ENCODE measurements around the gene LRRTM3.

Gene LRRTM3

DNA sequence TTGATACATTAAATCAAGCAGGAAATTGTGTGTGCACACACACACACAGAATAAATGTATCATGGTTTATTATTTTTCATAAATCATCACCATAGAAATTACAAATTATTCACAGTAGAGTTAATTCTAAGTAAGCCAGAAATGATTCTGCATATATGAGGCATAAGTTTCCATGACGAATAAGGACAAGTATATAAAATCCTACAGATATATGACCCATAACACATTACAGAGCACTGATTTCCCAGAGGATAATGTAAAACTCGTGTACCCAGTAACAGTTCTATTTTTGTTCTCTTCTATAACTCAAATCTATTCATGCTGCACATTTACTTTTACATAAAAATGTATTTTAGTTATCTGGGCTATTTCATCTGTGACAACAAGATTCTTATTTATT, 169.7 kb downstream of the LRRTM3 start:
- Histone ChIP-seq H3K27ac (ENCODE audit: poor library complexity, severe bottlenecking) (no peak overlapping the region), H3K4me3 (ENCODE audit: severe bottlenecking) (no peak overlapping the region), H3K9me3 (ENCODE audit: severe bottlenecking) (peaks cover 2% of the 10 kb centered on the region), H3K36me3 (ENCODE audit: low read depth) (no peaks in the 10 kb centered on the region), H3K4me1 (ENCODE audit: insufficient read depth, poor library complexity, severe bottlenecking) (no peaks in the 10 kb centered on the region), H3K27me3 (ENCODE audit: insufficient read depth, poor library complexity, severe bottlenecking) (peaks cover 46% of the 10 kb centered on the region)
- no peak for ATAC-seq (ENCODE audit: low read depth)
- TF ChIP-seq, protein P1, sequence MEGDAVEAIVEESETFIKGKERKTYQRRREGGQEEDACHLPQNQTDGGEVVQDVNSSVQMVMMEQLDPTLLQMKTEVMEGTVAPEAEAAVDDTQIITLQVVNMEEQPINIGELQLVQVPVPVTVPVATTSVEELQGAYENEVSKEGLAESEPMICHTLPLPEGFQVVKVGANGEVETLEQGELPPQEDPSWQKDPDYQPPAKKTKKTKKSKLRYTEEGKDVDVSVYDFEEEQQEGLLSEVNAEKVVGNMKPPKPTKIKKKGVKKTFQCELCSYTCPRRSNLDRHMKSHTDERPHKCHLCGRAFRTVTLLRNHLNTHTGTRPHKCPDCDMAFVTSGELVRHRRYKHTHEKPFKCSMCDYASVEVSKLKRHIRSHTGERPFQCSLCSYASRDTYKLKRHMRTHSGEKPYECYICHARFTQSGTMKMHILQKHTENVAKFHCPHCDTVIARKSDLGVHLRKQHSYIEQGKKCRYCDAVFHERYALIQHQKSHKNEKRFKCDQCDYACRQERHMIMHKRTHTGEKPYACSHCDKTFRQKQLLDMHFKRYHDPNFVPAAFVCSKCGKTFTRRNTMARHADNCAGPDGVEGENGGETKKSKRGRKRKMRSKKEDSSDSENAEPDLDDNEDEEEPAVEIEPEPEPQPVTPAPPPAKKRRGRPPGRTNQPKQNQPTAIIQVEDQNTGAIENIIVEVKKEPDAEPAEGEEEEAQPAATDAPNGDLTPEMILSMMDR (IDR thresholded peaks at IDR 0.05; ENCODE audit: poor library complexity, severe bottlenecking): no peak
- DNase-seq (ENCODE audit: low spot score): no peak

DNA sequence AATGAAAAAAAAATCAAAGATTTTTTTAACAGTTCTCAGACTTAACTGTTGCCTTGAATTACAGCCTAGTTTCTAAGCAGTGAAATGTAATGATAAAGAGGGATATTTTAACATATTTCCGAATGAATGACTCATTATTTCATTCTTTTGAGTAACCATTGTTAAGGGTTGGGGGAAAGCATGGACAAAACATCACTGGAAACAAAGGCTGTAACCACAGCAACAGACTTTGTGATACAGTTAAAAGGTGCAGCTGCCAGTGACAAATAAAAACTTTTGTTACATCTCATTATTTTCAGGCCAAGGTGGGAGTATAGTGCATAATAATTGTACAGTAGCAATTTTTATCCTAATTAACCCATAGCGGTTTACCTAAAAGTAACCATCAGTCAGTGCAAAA, 172.6 kb downstream of the LRRTM3 start:
- no peak for ATAC-seq (ENCODE audit: low read depth)
- H3K9me3 ChIP-seq (ENCODE audit: severe bottlenecking): peaks cover 2% of the 10 kb centered on the region
- peaks cover 34% of the 10 kb centered on the region for H3K27me3 ChIP-seq (ENCODE audit: insufficient read depth, poor library complexity, severe bottlenecking)
- H3K4me1 ChIP-seq (ENCODE audit: insufficient read depth, poor library complexity, severe bottlenecking): no peaks in the 10 kb centered on the region
- TF ChIP-seq, protein P1 (IDR thresholded peaks at IDR 0.05; ENCODE audit: poor library complexity, severe bottlenecking): no peak
- H3K4me3 ChIP-seq (ENCODE audit: severe bottlenecking): no peak overlapping the region
- no peak for DNase-seq (ENCODE audit: low spot score)
- H3K36me3 ChIP-seq (ENCODE audit: low read depth): no peaks in the 10 kb centered on the region
- H3K27ac ChIP-seq (ENCODE audit: poor library complexity, severe bottlenecking): no peak overlapping the region

DNA sequence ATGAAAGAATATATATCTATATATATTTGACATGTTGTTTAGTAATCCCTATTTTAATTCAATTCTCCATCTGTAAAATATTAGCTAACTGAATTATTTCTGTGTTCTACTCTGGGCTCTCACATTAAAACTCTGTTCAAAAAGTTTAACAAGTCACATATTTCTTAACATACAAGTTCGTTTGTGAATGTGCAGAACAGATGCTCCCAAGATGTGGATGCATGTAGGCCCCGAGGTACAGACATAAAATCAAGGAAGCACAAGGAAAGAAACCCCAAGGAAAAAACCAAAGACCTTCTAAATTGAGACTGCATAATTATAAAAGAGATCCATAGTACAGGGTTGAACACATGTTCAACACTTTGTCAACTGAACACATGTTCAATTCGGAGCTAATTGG, 175.1 kb downstream of the LRRTM3 start:
- Histone ChIP-seq H3K4me3 (ENCODE audit: severe bottlenecking) (no peak overlapping the region), H3K27me3 (ENCODE audit: insufficient read depth, poor library complexity, severe bottlenecking) (peaks cover 25% of the 10 kb centered on the region), H3K36me3 (ENCODE audit: low read depth) (no peaks in the 10 kb centered on the region), H3K27ac (ENCODE audit: poor library complexity, severe bottlenecking) (no peak overlapping the region), H3K4me1 (ENCODE audit: insufficient read depth, poor library complexity, severe bottlenecking) (no peaks in the 10 kb centered on the region), H3K9me3 (ENCODE audit: severe bottlenecking) (peaks cover 2% of the 10 kb centered on the region)
- DNase-seq (ENCODE audit: low spot score) (no peak), ATAC-seq (ENCODE audit: low read depth) (no peak)
- TF ChIP-seq, protein P1 (IDR thresholded peaks at IDR 0.05; ENCODE audit: poor library complexity, severe bottlenecking): no peak

DNA sequence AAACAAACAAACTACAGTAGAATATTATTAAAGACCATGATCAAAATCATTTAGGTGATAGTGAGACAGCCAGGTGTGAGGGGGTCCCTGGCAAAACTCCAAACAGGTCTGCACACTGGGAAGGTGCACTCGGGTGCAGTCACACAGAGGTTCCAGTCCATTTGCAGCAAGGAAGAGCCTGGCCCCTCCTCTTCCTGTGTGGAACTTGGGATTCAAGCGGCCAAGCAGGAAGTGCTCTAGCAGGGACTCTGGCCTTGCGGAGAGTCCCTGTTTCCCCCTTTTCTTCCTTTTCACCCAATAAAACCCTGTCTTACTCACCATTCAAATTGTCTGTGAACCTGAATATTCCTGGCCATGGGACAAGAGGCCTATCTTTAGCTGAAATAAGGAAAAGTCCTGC, 181.8 kb downstream of the LRRTM3 start:
- no peaks in the 10 kb centered on the region for H3K36me3 ChIP-seq (ENCODE audit: low read depth)
- H3K27ac ChIP-seq (ENCODE audit: poor library complexity, severe bottlenecking): no peak overlapping the region
- no peaks in the 10 kb centered on the region for H3K4me1 ChIP-seq (ENCODE audit: insufficient read depth, poor library complexity, severe bottlenecking)
- TF ChIP-seq, protein P1 (IDR thresholded peaks at IDR 0.05; ENCODE audit: poor library complexity, severe bottlenecking): no peak
- DNase-seq (ENCODE audit: low spot score): no peak
- no peak overlapping the region for H3K4me3 ChIP-seq (ENCODE audit: severe bottlenecking)
- no peaks in the 10 kb centered on the region for H3K27me3 ChIP-seq (ENCODE audit: insufficient read depth, poor library complexity, severe bottlenecking)
- H3K9me3 ChIP-seq (ENCODE audit: severe bottlenecking): no peaks in the 10 kb centered on the region
- ATAC-seq (ENCODE audit: low read depth): no peak

DNA sequence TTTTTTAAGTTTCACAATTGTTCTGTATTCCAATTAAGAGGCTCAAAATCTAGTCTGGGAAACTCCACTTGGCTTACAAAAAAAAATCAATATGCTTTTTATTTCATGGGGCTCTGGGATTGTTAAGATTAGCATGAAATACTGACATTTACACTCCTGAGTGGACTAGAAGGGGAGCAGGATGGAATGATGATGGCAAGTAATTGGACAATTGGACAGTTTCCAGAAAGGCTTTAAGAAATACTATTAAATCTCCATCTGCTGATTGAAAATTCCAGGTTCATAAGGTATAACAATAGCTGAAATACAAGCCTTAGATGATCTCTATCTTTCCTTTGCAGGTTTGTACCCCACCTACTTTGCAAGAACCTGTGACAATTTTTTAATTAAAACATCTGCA, 184.4 kb downstream of the LRRTM3 start:
- no peak for ATAC-seq (ENCODE audit: low read depth)
- no peak overlapping the region for H3K27ac ChIP-seq (ENCODE audit: poor library complexity, severe bottlenecking)

More for the DNA sequence above, 184.4 kb downstream of the LRRTM3 start:
- no peak for DNase-seq (ENCODE audit: low spot score)
- Histone ChIP-seq H3K4me1 (ENCODE audit: insufficient read depth, poor library complexity, severe bottlenecking) (no peaks in the 10 kb centered on the region), H3K9me3 (ENCODE audit: severe bottlenecking) (no peaks in the 10 kb centered on the region), H3K4me3 (ENCODE audit: severe bottlenecking) (no peak overlapping the region), H3K27me3 (ENCODE audit: insufficient read depth, poor library complexity, severe bottlenecking) (no peaks in the 10 kb centered on the region), H3K36me3 (ENCODE audit: low read depth) (no peaks in the 10 kb centered on the region)
- TF ChIP-seq, protein P1 (IDR thresholded peaks at IDR 0.05; ENCODE audit: poor library complexity, severe bottlenecking): no peak
